Activated CD4-positive, alpha-beta T cell treated with anti-CD3 and anti-CD28 coated beads, Interleukin-10, Interleukin-2, amounts not matched to agents 100 ng/mL and 50 ng/mL, durations not matched to agents 16 hours and 8 hours (primary cell): Measurements from ENCODE around the gene PRPS1.
"Not testable (repeated sequence)": the region's sequence is repeated elsewhere in the genome, so short reads cannot be mapped to it uniquely, and the experiment has no call there.

Experiments used
- DNase-seq: peaks from one replicate; pipeline ENCODE4 v3.0.0-alpha.2; 2020

PRPS1 gene

GRCh38 chrX:107675823-107676555 lies 47.7 kb downstream of the PRPS1 start:
- peak; percentile 26 for DNase-seq

GRCh38 chrX:107676559-107677378 lies 48.5 kb downstream of the PRPS1 start:
- DNase-seq: peak; percentile 78

GRCh38 chrX:107677501-107677901 lies 49.2 kb downstream of the PRPS1 start:
- no peak for DNase-seq

- DNase-seq: no peak
These were observed 49.6 kb downstream of the PRPS1 start for GRCh38 chrX:107677909-107678308.

- DNase-seq: peak; percentile 73
These were observed 50.8 kb downstream of the PRPS1 start for GRCh38 chrX:107678957-107679740.

- no peak for DNase-seq
These were observed 53.9 kb downstream of the PRPS1 start for GRCh38 chrX:107682256-107682655.

GRCh38 chrX:107683124-107683895 lies 55.0 kb downstream of the PRPS1 start:
- DNase-seq: no peak

GRCh38 chrX:107683931-107684330 lies 55.6 kb downstream of the PRPS1 start:
- DNase-seq: no peak

- DNase-seq: peak; percentile 40
These were observed 56.7 kb downstream of the PRPS1 start for GRCh38 chrX:107684956-107685385.

- not testable (repeated sequence) for DNase-seq
These were observed 57.3 kb downstream of the PRPS1 start for GRCh38 chrX:107685586-107685985.

- DNase-seq: no peak
These were observed 57.7 kb downstream of the PRPS1 start for GRCh38 chrX:107686026-107686425.

- DNase-seq: no peak
These were observed 58.5 kb downstream of the PRPS1 start for GRCh38 chrX:107686792-107687191.

GRCh38 chrX:107687445-107687844 lies 59.1 kb downstream of the PRPS1 start:
- DNase-seq: no peak

- no peak for DNase-seq
These were observed 62.7 kb downstream of the PRPS1 start for GRCh38 chrX:107691024-107691448.

GRCh38 chrX:107699616-107700015 lies 71.3 kb downstream of the PRPS1 start:
- no peak for DNase-seq

GRCh38 chrX:107700317-107700774 lies 72.0 kb downstream of the PRPS1 start:
- no peak for DNase-seq
